ENCODE measurements around the gene MANSC1.

DNA sequence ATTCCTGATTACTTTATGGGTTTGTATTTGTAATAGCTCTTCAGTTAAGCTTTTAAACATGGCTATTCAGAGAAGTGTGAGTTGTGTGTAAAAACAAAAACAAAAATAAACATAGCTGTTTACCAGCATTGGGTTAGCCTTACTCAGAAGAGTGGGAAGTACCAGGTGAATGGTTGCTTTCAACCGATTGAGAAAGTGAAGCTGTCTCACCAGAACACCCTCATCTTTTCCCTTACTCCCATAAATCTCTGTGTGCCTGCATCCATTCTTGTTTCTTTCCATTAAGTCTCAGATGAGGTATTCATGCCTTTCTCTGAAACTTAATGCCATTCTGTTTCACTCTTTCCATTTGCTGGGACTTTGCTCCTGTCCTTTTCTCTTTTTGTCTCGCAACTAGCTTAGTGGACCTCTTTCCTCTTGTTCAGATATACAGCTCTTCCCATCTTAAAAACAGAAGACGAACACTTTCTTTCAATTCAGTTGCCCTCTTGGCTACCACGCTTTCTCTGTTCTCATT, 17.5 kb upstream of the MANSC1 start:
- TF ChIP-seq, protein P1, sequence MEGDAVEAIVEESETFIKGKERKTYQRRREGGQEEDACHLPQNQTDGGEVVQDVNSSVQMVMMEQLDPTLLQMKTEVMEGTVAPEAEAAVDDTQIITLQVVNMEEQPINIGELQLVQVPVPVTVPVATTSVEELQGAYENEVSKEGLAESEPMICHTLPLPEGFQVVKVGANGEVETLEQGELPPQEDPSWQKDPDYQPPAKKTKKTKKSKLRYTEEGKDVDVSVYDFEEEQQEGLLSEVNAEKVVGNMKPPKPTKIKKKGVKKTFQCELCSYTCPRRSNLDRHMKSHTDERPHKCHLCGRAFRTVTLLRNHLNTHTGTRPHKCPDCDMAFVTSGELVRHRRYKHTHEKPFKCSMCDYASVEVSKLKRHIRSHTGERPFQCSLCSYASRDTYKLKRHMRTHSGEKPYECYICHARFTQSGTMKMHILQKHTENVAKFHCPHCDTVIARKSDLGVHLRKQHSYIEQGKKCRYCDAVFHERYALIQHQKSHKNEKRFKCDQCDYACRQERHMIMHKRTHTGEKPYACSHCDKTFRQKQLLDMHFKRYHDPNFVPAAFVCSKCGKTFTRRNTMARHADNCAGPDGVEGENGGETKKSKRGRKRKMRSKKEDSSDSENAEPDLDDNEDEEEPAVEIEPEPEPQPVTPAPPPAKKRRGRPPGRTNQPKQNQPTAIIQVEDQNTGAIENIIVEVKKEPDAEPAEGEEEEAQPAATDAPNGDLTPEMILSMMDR (conservative IDR thresholded peaks at IDR 0.05 in 1 of 2, IDR thresholded peaks at IDR 0.05 in 1 of 2; ENCODE audit: extremely low read depth in 1 of 2, insufficient read depth in 1 of 2, low read depth in 1 of 2, low read length in 2 of 2), result no peak
- TF ChIP-seq EZH2 (IDR thresholded peaks at IDR 0.05; ENCODE audit: borderline replicate concordance, low read length), result no peak
